ENCODE measurements around the gene SLC25A21.

SLC25A21 gene

GRCh38 chr14:36663404-36664321 lies 508.7 kb downstream of the SLC25A21 start:
- H3K14ac ChIP-seq (ENCODE audit: low read length), result no peak overlapping the region
- peak overlapping the region in 1 of 2 donors; percentile 43 for H3K4me3 ChIP-seq (ENCODE audit: low read length in 2 of 2)
- DNase-seq (ENCODE audit: low spot score), result no peak
- peaks cover 0 to 2% of the 10 kb centered on the region in 2 donors for H3K9me3 ChIP-seq (replicated peaks in 1 of 2; ENCODE audit: control insufficient read depth in 2 of 2, insufficient read depth in 1 of 2, low read depth in 1 of 2, low read length in 2 of 2)
- H3K4me1 ChIP-seq (ENCODE audit: control insufficient read depth in 2 of 2, insufficient read depth in 1 of 2, low read depth in 1 of 2, low read length in 2 of 2), result peaks cover 17 to 22% of the 10 kb centered on the region in 2 donors
- no peak overlapping the region for H3K27ac ChIP-seq (replicated peaks; ENCODE audit: low read length)
- H4K8ac ChIP-seq (ENCODE audit: low read depth, low read length), result no peak overlapping the region
- no peak overlapping the region for H3K4me2 ChIP-seq (ENCODE audit: insufficient read depth, low read length, poor library complexity, severe bottlenecking)
- no peaks in the 10 kb centered on the region for H3K36me3 ChIP-seq (replicated peaks in 1 of 2; ENCODE audit: control insufficient read depth in 2 of 2, insufficient read depth in 2 of 2, low read length in 2 of 2)
- peak overlapping the region; percentile 2 for H2AK5ac ChIP-seq (ENCODE audit: low read depth, low read length)
- peak overlapping the region; percentile 93 for H2AFZ ChIP-seq (ENCODE audit: low read length)
- no peak overlapping the region for H2BK5ac ChIP-seq (ENCODE audit: low read length)
- H2BK15ac ChIP-seq (ENCODE audit: low read length), result peak overlapping the region; percentile 2
- H2BK120ac ChIP-seq (ENCODE audit: low read depth, low read length), result peak overlapping the region; percentile 18
- H3K18ac ChIP-seq (ENCODE audit: low read length), result peak overlapping the region; percentile 35
- H4K91ac ChIP-seq (ENCODE audit: low read depth, low read length, poor library complexity), result no peak overlapping the region
- peaks cover 3% of the 10 kb centered on the region for H3K79me1 ChIP-seq (ENCODE audit: low read depth, low read length)
- peak overlapping the region; percentile 78 for H3K9ac ChIP-seq (ENCODE audit: low read depth, low read length, poor library complexity)
- no CpG with 5 or more reads among the region's 39 CpGs for WGBS, 2 donors (ENCODE audit: extremely low coverage in 2 of 2, insufficient read length in 2 of 2, insufficient replicate concordance in 1 of 2)
- no peak overlapping the region for H2BK12ac ChIP-seq (ENCODE audit: low read length)
- H3K4ac ChIP-seq (ENCODE audit: low read length), result no peak overlapping the region
- H3K23ac ChIP-seq (ENCODE audit: low read depth, low read length, poor library complexity), result peak overlapping the region; percentile 46
- H3K27me3 ChIP-seq (ENCODE audit: control insufficient read depth in 3 of 3, insufficient read depth in 3 of 3, low read depth in 1 of 3, low read length in 3 of 3), result peaks cover 59 to 99% (median 83%) of the 10 kb centered on the region in 3 experiments

GRCh38 chr14:36662543-36663403 lies 509.6 kb downstream of the SLC25A21 start:
- no CpG with 5 or more reads among the region's 71 CpGs for WGBS, 2 donors (ENCODE audit: extremely low coverage in 2 of 2, insufficient read length in 2 of 2, insufficient replicate concordance in 1 of 2)
- DNase-seq (ENCODE audit: low spot score), result no peak

GRCh38 chr14:36662258-36662542 lies 510.2 kb downstream of the SLC25A21 start:
- Histone ChIP-seq H2AK5ac (ENCODE audit: low read depth, low read length) (no peak overlapping the region), H3K4me2 (ENCODE audit: insufficient read depth, low read length, poor library complexity, severe bottlenecking) (no peak overlapping the region), H3K27ac (replicated peaks; ENCODE audit: low read length) (no peak overlapping the region), H4K8ac (ENCODE audit: low read depth, low read length) (no peak overlapping the region), H3K4me3 (ENCODE audit: low read length in 2 of 2) (peak overlapping the region in 1 of 2 donors; percentile 41), H2BK5ac (ENCODE audit: low read length) (no peak overlapping the region), H3K23ac (ENCODE audit: low read depth, low read length, poor library complexity) (no peak overlapping the region), H3K79me1 (ENCODE audit: low read depth, low read length) (peaks cover 3% of the 10 kb centered on the region), H3K27me3 (ENCODE audit: control insufficient read depth in 3 of 3, insufficient read depth in 3 of 3, low read depth in 1 of 3, low read length in 3 of 3) (peaks cover 72 to 100% (median 97%) of the 10 kb centered on the region in 3 experiments), H2BK12ac (ENCODE audit: low read length) (no peak overlapping the region), H3K9ac (ENCODE audit: low read depth, low read length, poor library complexity) (no peak overlapping the region), H2AFZ (ENCODE audit: low read length) (peak overlapping the region; percentile 93), H2BK120ac (ENCODE audit: low read depth, low read length) (no peak overlapping the region), H3K14ac (ENCODE audit: low read length) (no peak overlapping the region), H3K18ac (ENCODE audit: low read length) (no peak overlapping the region), H3K36me3 (replicated peaks in 1 of 2; ENCODE audit: control insufficient read depth in 2 of 2, insufficient read depth in 2 of 2, low read length in 2 of 2) (no peaks in the 10 kb centered on the region), H3K9me3 (replicated peaks in 1 of 2; ENCODE audit: control insufficient read depth in 2 of 2, insufficient read depth in 1 of 2, low read depth in 1 of 2, low read length in 2 of 2) (peaks cover 0 to 2% of the 10 kb centered on the region in 2 donors), H4K91ac (ENCODE audit: low read depth, low read length, poor library complexity) (no peak overlapping the region), H2BK15ac (ENCODE audit: low read length) (no peak overlapping the region), H3K4ac (ENCODE audit: low read length) (no peak overlapping the region), H3K4me1 (ENCODE audit: control insufficient read depth in 2 of 2, insufficient read depth in 1 of 2, low read depth in 1 of 2, low read length in 2 of 2) (peaks cover 17 to 25% of the 10 kb centered on the region in 2 donors)
- DNase-seq (ENCODE audit: low spot score), result no peak
- WGBS, 2 donors (ENCODE audit: extremely low coverage in 2 of 2, insufficient read length in 2 of 2, insufficient replicate concordance in 1 of 2), result no CpG with 5 or more reads among the region's 11 CpGs

More at GRCh38 chr14:36662543-36663403, 509.6 kb downstream of the SLC25A21 start:
- Histone ChIP-seq H3K79me1 (ENCODE audit: low read depth, low read length) (peaks cover 3% of the 10 kb centered on the region), H2AFZ (ENCODE audit: low read length) (peak overlapping the region; percentile 93), H2AK5ac (ENCODE audit: low read depth, low read length) (peak overlapping the region; percentile 2), H3K18ac (ENCODE audit: low read length) (peak overlapping the region; percentile 35), H3K27ac (replicated peaks; ENCODE audit: low read length) (no peak overlapping the region), H4K91ac (ENCODE audit: low read depth, low read length, poor library complexity) (no peak overlapping the region), H2BK12ac (ENCODE audit: low read length) (no peak overlapping the region), H2BK5ac (ENCODE audit: low read length) (peak overlapping the region; percentile 58), H3K9me3 (replicated peaks in 1 of 2; ENCODE audit: control insufficient read depth in 2 of 2, insufficient read depth in 1 of 2, low read depth in 1 of 2, low read length in 2 of 2) (peaks cover 0 to 2% of the 10 kb centered on the region in 2 donors), H3K4me2 (ENCODE audit: insufficient read depth, low read length, poor library complexity, severe bottlenecking) (peak overlapping the region; percentile 41), H3K9ac (ENCODE audit: low read depth, low read length, poor library complexity) (peak overlapping the region; percentile 78), H3K4ac (ENCODE audit: low read length) (no peak overlapping the region), H3K36me3 (replicated peaks in 1 of 2; ENCODE audit: control insufficient read depth in 2 of 2, insufficient read depth in 2 of 2, low read length in 2 of 2) (no peaks in the 10 kb centered on the region), H4K8ac (ENCODE audit: low read depth, low read length) (no peak overlapping the region), H3K23ac (ENCODE audit: low read depth, low read length, poor library complexity) (peak overlapping the region; percentile 46), H3K27me3 (ENCODE audit: control insufficient read depth in 3 of 3, insufficient read depth in 3 of 3, low read depth in 1 of 3, low read length in 3 of 3) (peaks cover 68 to 100% (median 92%) of the 10 kb centered on the region in 3 experiments), H3K4me1 (ENCODE audit: control insufficient read depth in 2 of 2, insufficient read depth in 1 of 2, low read depth in 1 of 2, low read length in 2 of 2) (peaks cover 17 to 23% of the 10 kb centered on the region in 2 donors), H2BK120ac (ENCODE audit: low read depth, low read length) (peak overlapping the region; percentile 18), H3K4me3 (ENCODE audit: low read length in 2 of 2) (peak overlapping the region; percentile 41 to 43), H2BK15ac (ENCODE audit: low read length) (peak overlapping the region; percentile 2), H3K14ac (ENCODE audit: low read length) (peak overlapping the region; percentile 97)

Data from neuronal stem cell (in vitro differentiated cells).